A673 (cell line): ENCODE data around the gene LMAN1L.

Experiments used
- EZH2 ChIP-seq: fragments of 200-600 bp; sonication (generic); IDR thresholded peaks from 2 replicates; pipeline ENCODE4 v1.6.1; 2017; ENCODE audit warnings: borderline replicate concordance, low read depth, mild to moderate bottlenecking, mixed read lengths, antibody characterized with exemption, low read length; ENCODE audit not compliant: poor library complexity, severe bottlenecking
- TF ChIP-seq, protein P1 (sequence below): fragments of 300-800, 200-600 bp; sonication (generic); conservative IDR thresholded peaks from 2 replicates; pipeline ENCODE4 v1.5.1; 2017; ENCODE audit warnings: low read depth, mild to moderate bottlenecking, antibody characterized with exemption, low read length, moderate library complexity, mixed read lengths

DNA sequence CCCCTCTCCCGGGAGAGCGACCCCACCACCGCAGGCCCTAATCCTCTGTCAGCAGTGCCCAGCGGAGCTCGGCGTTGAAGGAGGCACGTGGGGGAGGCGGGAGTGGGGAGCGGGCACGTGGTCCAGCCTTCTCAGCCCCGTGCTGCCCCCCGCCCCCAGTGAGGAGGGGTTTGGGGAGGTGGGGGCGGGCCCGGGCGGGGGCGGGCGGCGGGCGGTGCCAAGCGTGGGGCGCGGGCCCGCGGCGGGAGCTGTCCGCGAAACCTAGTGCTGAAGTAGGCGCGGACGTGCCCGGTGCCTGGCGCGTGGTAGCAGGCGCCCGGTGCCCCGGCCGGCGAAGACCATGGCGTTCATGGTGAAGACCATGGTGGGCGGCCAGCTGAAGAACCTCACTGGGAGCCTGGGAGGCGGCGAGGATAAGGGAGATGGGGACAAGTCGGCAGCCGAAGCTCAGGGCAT is 13.8 kb downstream of the LMAN1L start, which contains the start of gene CPLX3:
- TF ChIP-seq, protein P1, sequence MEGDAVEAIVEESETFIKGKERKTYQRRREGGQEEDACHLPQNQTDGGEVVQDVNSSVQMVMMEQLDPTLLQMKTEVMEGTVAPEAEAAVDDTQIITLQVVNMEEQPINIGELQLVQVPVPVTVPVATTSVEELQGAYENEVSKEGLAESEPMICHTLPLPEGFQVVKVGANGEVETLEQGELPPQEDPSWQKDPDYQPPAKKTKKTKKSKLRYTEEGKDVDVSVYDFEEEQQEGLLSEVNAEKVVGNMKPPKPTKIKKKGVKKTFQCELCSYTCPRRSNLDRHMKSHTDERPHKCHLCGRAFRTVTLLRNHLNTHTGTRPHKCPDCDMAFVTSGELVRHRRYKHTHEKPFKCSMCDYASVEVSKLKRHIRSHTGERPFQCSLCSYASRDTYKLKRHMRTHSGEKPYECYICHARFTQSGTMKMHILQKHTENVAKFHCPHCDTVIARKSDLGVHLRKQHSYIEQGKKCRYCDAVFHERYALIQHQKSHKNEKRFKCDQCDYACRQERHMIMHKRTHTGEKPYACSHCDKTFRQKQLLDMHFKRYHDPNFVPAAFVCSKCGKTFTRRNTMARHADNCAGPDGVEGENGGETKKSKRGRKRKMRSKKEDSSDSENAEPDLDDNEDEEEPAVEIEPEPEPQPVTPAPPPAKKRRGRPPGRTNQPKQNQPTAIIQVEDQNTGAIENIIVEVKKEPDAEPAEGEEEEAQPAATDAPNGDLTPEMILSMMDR = no peak
- TF ChIP-seq EZH2 = no peak
